Endodermal cell (in vitro differentiated cells): ENCODE data around the gene AFAP1L2. TPM values are rescaled to one million over a fixed set of nuclear protein-coding genes. Genes with fewer than 3 reads are reported as not detected.

Experiments
- DNase-seq: peaks from one replicate; pipeline ENCODE4 v3.0.0-alpha.2; 2017
- H3K27ac ChIP-seq: 2 replicates; pipeline ENCODE4 v1.5.1; 2013; ENCODE audit warnings: mild to moderate bottlenecking, low read depth, low read length, moderate library complexity
- H3K27me3 ChIP-seq: 2 replicates; pipeline ENCODE4 v1.6.1; 2013; ENCODE audit warnings: mild to moderate bottlenecking, low read length, moderate library complexity; ENCODE audit not compliant: insufficient read depth, control insufficient read depth, poor library complexity, severe bottlenecking
- H3K36me3 ChIP-seq: 2 replicates; pipeline ENCODE4 v1.7.0; 2013; ENCODE audit warnings: mild to moderate bottlenecking, low read length, moderate library complexity; ENCODE audit not compliant: control insufficient read depth, insufficient read depth
- H3K4me1 ChIP-seq: one replicate; pipeline ENCODE4 v1.7.0; 2013; ENCODE audit warnings: low read length; ENCODE audit not compliant: control insufficient read depth, insufficient read depth
- H3K4me3 ChIP-seq: 2 replicates; pipeline ENCODE4 v1.5.1; 2013; ENCODE audit warnings: mild to moderate bottlenecking, low read length, moderate library complexity
- H3K9ac ChIP-seq: 2 replicates; pipeline ENCODE4 v1.6.1; 2013; ENCODE audit warnings: mild to moderate bottlenecking, low read length, moderate library complexity; ENCODE audit not compliant: poor library complexity, severe bottlenecking; ENCODE audit errors: extremely low read depth
- H3K9me3 ChIP-seq: 2 replicates; pipeline ENCODE4 v1.6.1; 2013; ENCODE audit warnings: mild to moderate bottlenecking, low read length, moderate library complexity; ENCODE audit not compliant: control insufficient read depth
- H3K27ac Mint-ChIP-seq: 2 replicates; pipeline ENCODE4 v1.8.0; 2020; ENCODE audit warnings: mixed read lengths
- H3K27me3 Mint-ChIP-seq: 2 replicates; pipeline ENCODE4 v1.8.0; 2021; ENCODE audit warnings: mild to moderate bottlenecking, mixed read lengths; ENCODE audit not compliant: insufficient read depth
- H3K36me3 Mint-ChIP-seq: 2 replicates; pipeline ENCODE4 v1.8.0; 2020; ENCODE audit warnings: low read depth, mixed read lengths
- H3K4me1 Mint-ChIP-seq: 2 replicates; pipeline ENCODE4 v1.8.0; 2020; ENCODE audit warnings: mixed read lengths
- H3K4me3 Mint-ChIP-seq: 2 replicates; pipeline ENCODE4 v1.8.0; 2020; ENCODE audit warnings: mild to moderate bottlenecking, moderate library complexity, mixed read lengths
- H3K9me3 Mint-ChIP-seq: 2 replicates; pipeline ENCODE4 v1.8.0; 2020; ENCODE audit warnings: mild to moderate bottlenecking, mixed read lengths
- WGBS, 2 experiments: methylation state at CpG; one replicate each; pipeline versions ENCODE4 v1.1.5 to v1.1.7; 2013; ENCODE audit warnings: missing lambda C conversion rate in 2 of 2, mixed read lengths in 1 of 2; ENCODE audit not compliant: insufficient coverage in 1 of 2, insufficient read length in 1 of 2; 5-methylcytosine and 5-hydroxymethylcytosine counted together
- total RNA-seq, 2 donors: library from RNA; stranded (reverse); fragmentation: NEBNext Ultra II Directional in 1 of 2; extraction: Animal tissue kit (Norgen Biotek cat#: 25700) in 1 of 2; gene quantifications; 2 replicates in 1 of 2; 3 replicates in 1 of 2; pipeline ENCODE4 v1.2.1, GENCODE V29; 2021
- TF ChIP-seq, protein P1 (sequence below): fragments of 200-600 bp; sonication (generic); conservative IDR thresholded peaks from 2 replicates; pipeline ENCODE4 v1.5.0; 2021; ENCODE audit warnings: antibody characterized with exemption, mild to moderate bottlenecking

The AFAP1L2 gene
- total RNA-seq, 2 donors from 2014 or later: 1.5 to 2.2 TPM

DNA sequence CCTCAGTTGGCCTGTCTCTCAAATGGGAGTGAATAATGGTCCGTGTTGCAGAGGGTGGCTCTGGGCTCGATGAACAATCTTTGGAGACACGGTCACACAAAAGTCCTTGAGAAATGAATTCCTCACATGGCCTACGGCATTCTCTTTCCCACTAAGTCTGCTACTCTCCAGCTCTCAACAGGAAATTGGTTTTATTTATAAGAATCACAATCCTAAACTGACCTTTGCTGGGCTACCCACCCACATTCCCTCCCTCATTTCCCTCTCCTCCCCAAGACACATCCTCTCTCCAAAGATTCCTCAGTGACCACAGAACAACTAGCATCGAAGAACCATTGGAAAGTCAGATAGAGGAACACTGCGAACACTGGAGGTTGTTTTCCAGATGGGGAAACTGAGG lies 4.7 kb downstream of the AFAP1L2 start:
- H3K4me3 ChIP-seq: no peak overlapping the region
- 93 to 96% methylated on average over 4 to 6 of the region's 6 CpGs for WGBS, 2 experiments
- peaks cover 8% of the 10 kb centered on the region for H3K4me1 Mint-ChIP-seq
- no peaks in the 10 kb centered on the region for H3K9me3 ChIP-seq
- no peak for DNase-seq
- TF ChIP-seq, protein P1, sequence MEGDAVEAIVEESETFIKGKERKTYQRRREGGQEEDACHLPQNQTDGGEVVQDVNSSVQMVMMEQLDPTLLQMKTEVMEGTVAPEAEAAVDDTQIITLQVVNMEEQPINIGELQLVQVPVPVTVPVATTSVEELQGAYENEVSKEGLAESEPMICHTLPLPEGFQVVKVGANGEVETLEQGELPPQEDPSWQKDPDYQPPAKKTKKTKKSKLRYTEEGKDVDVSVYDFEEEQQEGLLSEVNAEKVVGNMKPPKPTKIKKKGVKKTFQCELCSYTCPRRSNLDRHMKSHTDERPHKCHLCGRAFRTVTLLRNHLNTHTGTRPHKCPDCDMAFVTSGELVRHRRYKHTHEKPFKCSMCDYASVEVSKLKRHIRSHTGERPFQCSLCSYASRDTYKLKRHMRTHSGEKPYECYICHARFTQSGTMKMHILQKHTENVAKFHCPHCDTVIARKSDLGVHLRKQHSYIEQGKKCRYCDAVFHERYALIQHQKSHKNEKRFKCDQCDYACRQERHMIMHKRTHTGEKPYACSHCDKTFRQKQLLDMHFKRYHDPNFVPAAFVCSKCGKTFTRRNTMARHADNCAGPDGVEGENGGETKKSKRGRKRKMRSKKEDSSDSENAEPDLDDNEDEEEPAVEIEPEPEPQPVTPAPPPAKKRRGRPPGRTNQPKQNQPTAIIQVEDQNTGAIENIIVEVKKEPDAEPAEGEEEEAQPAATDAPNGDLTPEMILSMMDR: no peak
- H3K9ac ChIP-seq: no peak overlapping the region
- no peak overlapping the region for H3K4me3 Mint-ChIP-seq
- no peak overlapping the region for H3K27ac Mint-ChIP-seq
- H3K27me3 ChIP-seq: peaks cover 69% of the 10 kb centered on the region
- no peaks in the 10 kb centered on the region for H3K36me3 Mint-ChIP-seq
- H3K36me3 ChIP-seq: no peaks in the 10 kb centered on the region
- no peaks in the 10 kb centered on the region for H3K4me1 ChIP-seq
- no peak overlapping the region for H3K27ac ChIP-seq
- no peaks in the 10 kb centered on the region for H3K9me3 Mint-ChIP-seq
- H3K27me3 Mint-ChIP-seq: peaks cover 67% of the 10 kb centered on the region

DNA sequence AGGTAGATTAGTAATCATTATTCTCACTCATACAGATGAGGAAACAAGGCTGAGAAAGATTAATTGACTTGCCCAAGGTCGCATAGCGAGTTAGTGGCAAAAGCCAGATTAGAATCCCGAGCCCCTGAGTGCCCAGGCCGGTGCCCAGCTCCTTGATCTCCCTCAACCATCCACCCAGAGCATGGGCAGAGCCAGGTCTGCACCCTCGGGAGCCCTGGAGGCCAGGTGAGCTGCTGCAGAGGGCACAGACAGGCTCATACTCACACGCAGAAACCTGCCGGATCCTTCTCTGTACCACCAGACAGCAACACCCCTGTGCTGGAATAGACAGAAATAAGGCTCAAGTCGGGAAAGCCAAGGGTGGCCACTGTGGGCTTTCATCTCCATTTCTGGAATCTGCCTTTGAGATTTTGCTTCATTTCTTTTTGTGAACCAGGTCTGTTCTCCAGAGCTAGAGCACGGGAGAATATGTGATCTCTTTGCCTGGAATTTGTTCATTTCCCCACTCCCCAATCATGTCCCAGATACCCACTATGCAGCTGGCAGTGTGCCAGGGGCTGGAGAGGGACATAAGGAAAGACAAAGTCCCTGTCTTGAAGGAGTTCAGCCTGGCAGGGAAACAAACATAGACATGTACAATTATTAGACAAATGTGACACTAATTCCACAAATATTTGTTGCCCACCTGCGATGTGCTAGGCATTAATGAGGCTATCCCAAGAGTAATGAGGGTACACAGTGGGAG lies 5.5 kb downstream of the AFAP1L2 start:
- Histone ChIP-seq H3K27me3 (peaks cover 60% of the 10 kb centered on the region), H3K27ac (no peak overlapping the region), H3K9ac (no peak overlapping the region), H3K9me3 (no peaks in the 10 kb centered on the region), H3K36me3 (no peaks in the 10 kb centered on the region), H3K4me1 (no peaks in the 10 kb centered on the region), H3K4me3 (no peak overlapping the region)
- H3K4me1 Mint-ChIP-seq: peaks cover 7% of the 10 kb centered on the region
- no peak overlapping the region for H3K4me3 Mint-ChIP-seq
- H3K27me3 Mint-ChIP-seq: peaks cover 60% of the 10 kb centered on the region
- no peak for DNase-seq
- H3K36me3 Mint-ChIP-seq: no peaks in the 10 kb centered on the region
- no peaks in the 10 kb centered on the region for H3K9me3 Mint-ChIP-seq
- no peak overlapping the region for H3K27ac Mint-ChIP-seq
- 91 to 94% methylated on average over 3 to 10 of the region's 10 CpGs for WGBS, 2 experiments
- TF ChIP-seq, protein P1: no peak

DNA sequence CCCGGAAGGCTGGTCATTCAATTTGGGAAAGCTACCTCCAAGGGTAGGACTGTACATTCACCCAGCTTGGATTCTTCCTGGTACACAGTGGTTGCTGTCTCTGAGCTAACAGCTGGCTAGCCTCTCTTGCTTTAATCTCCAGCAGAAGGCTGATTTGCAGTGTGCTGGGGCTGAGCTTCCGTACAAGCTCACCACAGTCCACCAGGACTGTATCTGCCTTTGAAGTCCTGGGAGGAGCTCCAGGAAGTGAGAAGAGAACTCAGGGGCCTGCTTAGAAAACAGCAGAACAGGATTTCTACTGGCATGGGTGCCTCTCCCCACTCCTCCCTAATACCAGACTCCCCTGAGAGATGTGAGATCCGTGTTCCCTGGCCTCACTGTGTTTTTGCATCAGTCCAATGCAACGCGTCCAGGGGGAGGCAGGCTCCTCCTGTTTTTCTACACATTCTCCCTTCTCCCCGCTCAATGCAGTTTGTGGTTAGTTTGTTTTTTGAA lies 6.6 kb downstream of the AFAP1L2 start:
- 78 to 86% methylated on average over 1 to 6 of the region's 6 CpGs for WGBS, 2 experiments
- H3K27ac ChIP-seq: no peak overlapping the region
- no peaks in the 10 kb centered on the region for H3K36me3 ChIP-seq
- no peaks in the 10 kb centered on the region for H3K9me3 ChIP-seq
- TF ChIP-seq, protein P1: no peak
- H3K27ac Mint-ChIP-seq: no peak overlapping the region
- no peak overlapping the region for H3K4me3 ChIP-seq
- no peak for DNase-seq
- H3K4me1 ChIP-seq: no peaks in the 10 kb centered on the region
- no peaks in the 10 kb centered on the region for H3K36me3 Mint-ChIP-seq
- H3K4me1 Mint-ChIP-seq: peaks cover 6% of the 10 kb centered on the region
- peaks cover 52% of the 10 kb centered on the region for H3K27me3 Mint-ChIP-seq
- no peaks in the 10 kb centered on the region for H3K9me3 Mint-ChIP-seq
- H3K4me3 Mint-ChIP-seq: no peak overlapping the region
- no peak overlapping the region for H3K9ac ChIP-seq
- peaks cover 50% of the 10 kb centered on the region for H3K27me3 ChIP-seq
